IMR-90 (cell line): Measurements from ENCODE around the gene ALG6. TPM values are rescaled to one million over a fixed set of nuclear protein-coding genes. Genes with fewer than 3 reads are reported as not detected.

Source experiments
- ATAC-seq: fragments of 200-7000 bp; cut with Tn5 transposase; 2 replicates; pipeline ENCODE4 v1.9.1; 2020; ENCODE audit warnings: low read depth, mild to moderate bottlenecking, moderate library complexity
- BruUV-seq: library from RNA; stranded (reverse); fragments of 400-500 nt; replicated peaks from 2 replicates; lab custom pipeline; 2021; lab: Mats Ljungman, UMichigan
- CTCF ChIA-PET: fragments of 300-600 bp; formaldehyde crosslinking; extraction: SDS; loops from one replicate; lab custom pipeline; 2021; ENCODE audit warnings: antibody characterized with exemption; lab: Yijun Ruan, JAX
- POLR2A ChIA-PET: fragments of 300-600 bp; sonication (Branson Sonifier 250); formaldehyde crosslinking; loops from one replicate; lab custom pipeline; 2022; ENCODE audit warnings: antibody characterized with exemption; ENCODE audit not compliant: unreplicated experiment; lab: Charles Lee
- DNase-seq: peaks from one replicate; pipeline ENCODE4 v3.0.0; 2013
- H2AFZ ChIP-seq: replicated peaks from 2 replicates; pipeline ENCODE3; 2013; ENCODE audit warnings: low read length, mild to moderate bottlenecking; ENCODE audit not compliant: poor library complexity
- H2AK5ac ChIP-seq: 2 replicates; pipeline ENCODE4 v1.6.1; 2013; ENCODE audit warnings: low read depth, low read length, inconsistent platforms
- H2AK9ac ChIP-seq: replicated peaks from 2 replicates; pipeline ENCODE3; 2013; ENCODE audit warnings: mild to moderate bottlenecking, low read depth, low read length, moderate library complexity; ENCODE audit not compliant: poor library complexity
- H2BK120ac ChIP-seq: 2 replicates; pipeline ENCODE4 v1.6.1; 2013; ENCODE audit warnings: low read depth, low read length, inconsistent platforms
- H2BK15ac ChIP-seq: 3 replicates; pipeline ENCODE4 v1.6.1; 2013; ENCODE audit warnings: low read depth, low read length, inconsistent platforms
- H2BK20ac ChIP-seq: 2 replicates; pipeline ENCODE4 v1.6.1; 2013; ENCODE audit warnings: low read depth, mild to moderate bottlenecking, inconsistent platforms, low read length, moderate library complexity
- H2BK5ac ChIP-seq: 2 replicates; pipeline ENCODE4 v1.6.1; 2013; ENCODE audit warnings: mild to moderate bottlenecking, low read depth, low read length, inconsistent platforms; ENCODE audit not compliant: poor library complexity, severe bottlenecking
- H3K14ac ChIP-seq: replicated peaks from 2 replicates; pipeline ENCODE4 v1.6.1; 2013; ENCODE audit warnings: low read depth, low read length, inconsistent platforms
- H3K18ac ChIP-seq: 2 replicates; pipeline ENCODE4 v1.6.1; 2013; ENCODE audit warnings: low read depth, low read length, control low read depth
- H3K23ac ChIP-seq: 2 replicates; pipeline ENCODE4 v1.6.1; 2013; ENCODE audit warnings: low read depth, low read length, inconsistent platforms
- H3K27ac ChIP-seq: 2 replicates; pipeline ENCODE4 v1.5.1; 2013; ENCODE audit warnings: mild to moderate bottlenecking, control low read depth, low read length; ENCODE audit not compliant: insufficient read depth
- H3K27me3 ChIP-seq: 2 replicates; pipeline ENCODE4 v1.6.1; 2013; ENCODE audit warnings: low read length; ENCODE audit not compliant: control insufficient read depth, insufficient read depth
- H3K36me3 ChIP-seq: 2 replicates; pipeline ENCODE4 v1.6.1; 2013; ENCODE audit warnings: low read length, mixed read lengths; ENCODE audit not compliant: control insufficient read depth, insufficient read depth
- H3K4ac ChIP-seq: 2 replicates; pipeline ENCODE4 v1.6.1; 2013; ENCODE audit warnings: low read depth, low read length, inconsistent platforms
- H3K4me1 ChIP-seq: 2 replicates; pipeline ENCODE4 v1.6.1; 2013; ENCODE audit warnings: low read length, mixed read lengths; ENCODE audit not compliant: control insufficient read depth, insufficient read depth
- H3K4me2 ChIP-seq: 2 replicates; pipeline ENCODE4 v1.6.1; 2013; ENCODE audit warnings: low read depth, mild to moderate bottlenecking, control low read depth, low read length, moderate library complexity
- H3K4me3 ChIP-seq: 2 replicates; pipeline ENCODE4 v1.5.1; 2013; ENCODE audit warnings: low read depth, mild to moderate bottlenecking, control low read depth, low read length, moderate library complexity; ENCODE audit not compliant: insufficient read depth
- H3K56ac ChIP-seq: 2 replicates; pipeline ENCODE4 v1.6.1; 2013; ENCODE audit warnings: low read length, inconsistent platforms; ENCODE audit not compliant: insufficient read depth; ENCODE audit errors: extremely low read depth
- H3K79me1 ChIP-seq, 2 experiments: 2 replicates each; pipeline ENCODE4 v1.6.1; 2013; ENCODE audit warnings: low read length in 2 of 2, inconsistent platforms in 1 of 2, low read depth in 1 of 2
- H3K9ac ChIP-seq: 2 replicates; pipeline ENCODE4 v1.6.1; 2013; ENCODE audit warnings: low read depth, low read length, control low read depth
- H3K9me1 ChIP-seq: 2 replicates; pipeline ENCODE4 v1.6.1; 2013; ENCODE audit warnings: low read length, inconsistent platforms; ENCODE audit not compliant: insufficient read depth
- H3K9me3 ChIP-seq: 2 replicates; pipeline ENCODE4 v1.6.1; 2013; ENCODE audit warnings: low read length; ENCODE audit not compliant: control insufficient read depth, insufficient read depth
- H4K20me1 ChIP-seq: 2 replicates; pipeline ENCODE4 v1.6.1; 2013; ENCODE audit warnings: low read length, inconsistent platforms; ENCODE audit not compliant: insufficient read depth
- H4K5ac ChIP-seq: 2 replicates; pipeline ENCODE4 v1.6.1; 2013; ENCODE audit warnings: mild to moderate bottlenecking, low read depth, low read length, control low read depth
- H4K8ac ChIP-seq, 2 experiments: 2 replicates each; pipeline ENCODE4 v1.6.1; 2013; ENCODE audit warnings: low read depth in 2 of 2, low read length in 2 of 2, control low read depth in 1 of 2, inconsistent platforms in 1 of 2
- H4K91ac ChIP-seq: 2 replicates; pipeline ENCODE4 v1.6.1; 2013; ENCODE audit warnings: low read depth, low read length, inconsistent platforms; ENCODE audit not compliant: insufficient read depth
- BHLHE40 ChIP-seq: fragments of 150-350 bp; IDR thresholded peaks from 2 replicates; pipeline ENCODE4 v1.6.1; 2016; ENCODE audit warnings: mild to moderate bottlenecking, low read depth, low read length
- CTCF ChIP-seq: conservative IDR thresholded peaks from 2 replicates; pipeline ENCODE4 v1.5.1; 2012; ENCODE audit warnings: mild to moderate bottlenecking, low read depth, low read length, improper control_type of control experiment
- MAFK ChIP-seq: IDR thresholded peaks from 2 replicates; pipeline ENCODE4 v1.6.1; 2012; ENCODE audit warnings: low read depth, low read length, improper control_type of control experiment
- MXI1 ChIP-seq: IDR thresholded peaks from 2 replicates; pipeline ENCODE4 v1.6.1; 2012; ENCODE audit warnings: low read depth, mild to moderate bottlenecking, low read length, moderate library complexity, borderline replicate concordance
- POLR2A ChIP-seq: IDR thresholded peaks from 2 replicates; pipeline ENCODE4 v1.6.1; 2012; ENCODE audit warnings: mild to moderate bottlenecking, low read depth, low read length
- RFX5 ChIP-seq: IDR thresholded peaks from 2 replicates; pipeline ENCODE4 v1.8.0; 2012; ENCODE audit warnings: low read depth, mild to moderate bottlenecking, low read length, moderate library complexity
- SMC3 ChIP-seq: fragments of 150-350 bp; IDR thresholded peaks from 2 replicates; pipeline ENCODE4 v1.6.1; 2016; ENCODE audit warnings: low read depth, mild to moderate bottlenecking, antibody characterized with exemption, low read length, moderate library complexity
- USF2 ChIP-seq: fragments of 150-350 bp; IDR thresholded peaks from 2 replicates; pipeline ENCODE4 v1.6.1; 2017; ENCODE audit warnings: mild to moderate bottlenecking, antibody characterized with exemption, low read length, low read depth
- dilution Hi-C: fragments of 300-500 bp; cut with HindIII; formaldehyde crosslinking; loops from one replicate; pipeline ENCODE4 v1.14.3; 2018; ENCODE audit warnings: low sequenced_read_pairs; ENCODE audit not compliant: unreplicated experiment
- in situ Hi-C: fragments of 300-500 bp; cut with MboI; formaldehyde crosslinking; loops from 3 replicates; pipeline ENCODE4 v1.14.3; 2019; ENCODE audit warnings: low sequenced_read_pairs, inconsistent platforms, mixed read lengths
- intact Hi-C: fragments of 100-400 bp; cut with micrococcal nuclease; formaldehyde crosslinking; loops from 2 replicates; pipeline ENCODE4 v1.10.0; 2022
- polyA plus RNA-seq, 3 experiments: library from polyadenylated mRNA; depleted of rRNA; stranded (reverse); fragments of >200 nt; gene quantifications; 2 replicates each; pipeline ENCODE4 v1.2.3, GENCODE V29; 2012; ENCODE audit warnings: low replicate concordance in 1 of 3
- total RNA-seq: library from RNA; depleted of rRNA; stranded (reverse); fragments of >200 nt; gene quantifications from 2 replicates; pipeline ENCODE4 v1.2.3, GENCODE V29; 2012

Gene ALG6
- total and polyA plus RNA-seq, 2 of the 4 experiments (the other 2 are of a cell fraction): 4.8 to 6.5 TPM

GRCh38 chr1:63429281-63429680 is 61.9 kb downstream of the ALG6 start:
- Histone ChIP-seq H2AK5ac (no peak overlapping the region), H3K9me1 (no peaks in the 10 kb centered on the region), H3K79me1 (no peaks in the 10 kb centered on the region), H3K4ac (no peak overlapping the region), H4K8ac (no peak overlapping the region), H3K36me3 (no peaks in the 10 kb centered on the region), H2AFZ (no peak overlapping the region), H2BK20ac (no peak overlapping the region), H4K91ac (no peak overlapping the region), H2BK15ac (no peak overlapping the region), H4K20me1 (no peaks in the 10 kb centered on the region), H2BK5ac (no peak overlapping the region), H3K4me3 (no peak overlapping the region), H3K56ac (no peak overlapping the region), H3K4me2 (no peak overlapping the region), H4K5ac (no peak overlapping the region), H3K9me3 (no peaks in the 10 kb centered on the region; the same call in 1 of the 2 replicates), H2AK9ac (no peak overlapping the region), H3K9ac (no peak overlapping the region), H3K18ac (no peak overlapping the region), H3K14ac (no peak overlapping the region), H2BK120ac (no peak overlapping the region), H3K27me3 (no peaks in the 10 kb centered on the region), H3K23ac (no peak overlapping the region), H3K4me1 (no peaks in the 10 kb centered on the region), H3K27ac (no peak overlapping the region)
- dilution Hi-C loops (no loop called here), intact Hi-C loops (no loop called here), in situ Hi-C loops (loop anchor here (25.0 kb wide), 1 partner anchor 592 kb away; no protein-coding TSS in a partner anchor)
- BruUV-seq: no TSS peak
- TF ChIP-seq USF2 (no peak), SMC3 (no peak), MXI1 (no peak), POLR2A (no peak), BHLHE40 (no peak), MAFK (no peak), CTCF (no peak), RFX5 (no peak)
- ChIA-PET CTCF (no interaction called here), POLR2A (no interaction called here)
- DNase-seq (no peak), ATAC-seq (no peak)
